ENCODE data around the gene LGALS7B.

The LGALS7B gene

DNA sequence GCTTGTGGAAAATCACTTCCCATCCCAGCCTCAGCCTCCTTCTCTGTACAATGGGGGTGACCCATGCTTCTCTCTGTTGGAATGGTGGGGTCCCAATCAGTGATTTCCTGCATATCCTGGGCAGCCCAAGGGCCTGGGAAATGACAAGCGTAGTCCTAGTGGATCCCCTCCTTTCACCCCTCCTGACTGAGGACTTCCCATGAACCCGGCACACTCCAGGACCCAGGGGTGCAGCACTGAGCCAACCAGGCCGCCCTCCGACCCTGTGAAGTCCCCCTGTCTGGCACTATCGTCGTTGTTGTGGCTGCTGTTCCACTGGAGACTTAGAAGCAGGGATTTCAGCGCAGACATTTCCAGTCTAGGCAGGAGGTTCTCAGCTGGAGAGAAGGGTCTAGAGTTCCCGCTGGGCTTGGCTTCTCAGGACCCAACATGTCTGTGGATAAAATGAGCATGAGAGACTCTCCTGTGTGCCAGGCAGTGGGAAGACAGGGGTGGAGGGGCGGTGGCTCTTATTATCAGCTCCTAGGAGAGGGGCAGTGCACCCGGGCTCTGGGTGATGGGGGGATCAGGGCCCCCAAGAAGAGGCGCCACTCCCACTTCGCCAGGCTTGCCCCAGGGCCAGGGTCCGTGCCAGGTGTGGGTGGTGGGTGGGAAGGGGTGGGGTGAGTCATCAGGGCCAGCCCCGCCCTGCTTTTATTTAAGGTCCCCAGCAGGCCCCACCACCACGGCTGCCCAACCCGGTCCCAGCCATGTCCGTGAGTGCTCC, at the start of gene LGALS7B:
Gene LGALS7B, plus strand, starts transcription at position 723 of the 766 bp plus-strand sequence. Its CDS starts 27 bp downstream, at position 750.
- in situ Hi-C loops (cut with MboI; ENCODE audit: low pct_unique_long_range_greater_than_20kb, low sequenced_read_pairs, unreplicated experiment), result no loop called here
- TF ChIP-seq, protein P1, sequence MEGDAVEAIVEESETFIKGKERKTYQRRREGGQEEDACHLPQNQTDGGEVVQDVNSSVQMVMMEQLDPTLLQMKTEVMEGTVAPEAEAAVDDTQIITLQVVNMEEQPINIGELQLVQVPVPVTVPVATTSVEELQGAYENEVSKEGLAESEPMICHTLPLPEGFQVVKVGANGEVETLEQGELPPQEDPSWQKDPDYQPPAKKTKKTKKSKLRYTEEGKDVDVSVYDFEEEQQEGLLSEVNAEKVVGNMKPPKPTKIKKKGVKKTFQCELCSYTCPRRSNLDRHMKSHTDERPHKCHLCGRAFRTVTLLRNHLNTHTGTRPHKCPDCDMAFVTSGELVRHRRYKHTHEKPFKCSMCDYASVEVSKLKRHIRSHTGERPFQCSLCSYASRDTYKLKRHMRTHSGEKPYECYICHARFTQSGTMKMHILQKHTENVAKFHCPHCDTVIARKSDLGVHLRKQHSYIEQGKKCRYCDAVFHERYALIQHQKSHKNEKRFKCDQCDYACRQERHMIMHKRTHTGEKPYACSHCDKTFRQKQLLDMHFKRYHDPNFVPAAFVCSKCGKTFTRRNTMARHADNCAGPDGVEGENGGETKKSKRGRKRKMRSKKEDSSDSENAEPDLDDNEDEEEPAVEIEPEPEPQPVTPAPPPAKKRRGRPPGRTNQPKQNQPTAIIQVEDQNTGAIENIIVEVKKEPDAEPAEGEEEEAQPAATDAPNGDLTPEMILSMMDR (IDR thresholded peaks at IDR 0.05; ENCODE audit: extremely low read depth, insufficient read depth, missing control alignments), result no peak
- DNase-seq (ENCODE audit: low spot score), result no peak

DNA sequence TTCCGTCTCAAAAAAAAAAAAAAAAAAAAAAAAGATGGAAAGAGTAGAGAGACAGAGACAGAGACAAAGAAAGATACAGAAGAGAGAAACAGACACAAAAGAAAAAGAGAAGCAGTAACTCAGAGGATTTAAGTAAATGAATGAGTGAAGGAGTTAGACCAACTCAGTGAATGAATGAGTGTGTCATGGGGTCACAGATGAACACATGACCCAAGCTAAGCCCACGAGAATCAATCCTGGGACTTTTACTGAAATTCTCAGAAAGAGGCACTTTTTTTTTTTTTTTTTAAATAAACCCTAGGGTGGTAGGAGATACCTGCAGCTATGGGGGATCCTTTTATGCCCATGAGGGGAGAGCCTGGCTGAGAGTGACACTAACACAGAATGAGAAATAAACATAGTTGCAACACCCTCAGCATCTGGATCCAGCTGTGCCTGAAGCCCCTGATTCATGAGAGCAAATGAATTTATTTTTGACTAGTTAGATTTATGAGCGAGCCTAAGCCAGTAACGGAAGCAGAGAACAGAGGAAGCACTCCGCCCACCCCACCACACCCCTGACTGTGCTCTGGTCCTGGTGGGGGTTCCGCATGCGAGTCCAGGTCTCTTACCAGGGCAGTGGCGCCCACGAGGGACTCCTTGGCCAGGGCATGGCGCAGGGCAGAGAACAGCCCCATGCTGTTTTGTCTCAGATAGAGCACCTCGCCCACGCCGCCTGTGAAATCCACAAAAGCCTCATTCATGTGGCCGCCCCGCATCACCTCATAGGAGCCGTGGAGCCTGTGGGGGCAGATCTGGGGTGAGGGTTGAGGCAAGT, 49.4 kb upstream of the LGALS7B start:
- in situ Hi-C loops (cut with MboI; ENCODE audit: low pct_unique_long_range_greater_than_20kb, low sequenced_read_pairs, unreplicated experiment), result loop anchor here (25.0 kb wide), 1 partner anchor 173 kb away; the partner anchor contains the start of gene CCER2
- no peak for DNase-seq (ENCODE audit: low spot score)
- TF ChIP-seq, protein P1 (IDR thresholded peaks at IDR 0.05; ENCODE audit: extremely low read depth, insufficient read depth, missing control alignments), result no peak

DNA sequence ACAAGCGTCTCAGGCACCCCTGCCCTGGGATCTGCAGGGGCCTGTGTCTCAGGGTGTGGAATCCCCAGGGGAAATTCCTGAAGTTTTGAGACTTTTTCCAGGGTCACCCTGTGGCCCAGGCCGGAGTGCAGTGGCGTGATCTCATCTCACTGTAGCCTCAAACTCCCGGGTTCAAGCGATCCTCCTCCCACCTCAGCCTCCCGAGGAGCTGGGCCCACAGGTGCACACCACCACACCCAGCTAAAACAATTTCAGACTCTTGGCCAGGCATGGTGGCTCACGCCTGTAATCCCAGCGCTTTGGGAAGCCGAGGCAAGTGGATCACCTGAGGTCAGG, 48.8 kb upstream of the LGALS7B start:
- in situ Hi-C loops (cut with MboI; ENCODE audit: low pct_unique_long_range_greater_than_20kb, low sequenced_read_pairs, unreplicated experiment), result loop anchor here (25.0 kb wide), 1 partner anchor 172 kb away; the partner anchor contains the start of gene CCER2
- no peak for DNase-seq (ENCODE audit: low spot score)
- TF ChIP-seq, protein P1 (IDR thresholded peaks at IDR 0.05; ENCODE audit: extremely low read depth, insufficient read depth, missing control alignments), result no peak

DNA sequence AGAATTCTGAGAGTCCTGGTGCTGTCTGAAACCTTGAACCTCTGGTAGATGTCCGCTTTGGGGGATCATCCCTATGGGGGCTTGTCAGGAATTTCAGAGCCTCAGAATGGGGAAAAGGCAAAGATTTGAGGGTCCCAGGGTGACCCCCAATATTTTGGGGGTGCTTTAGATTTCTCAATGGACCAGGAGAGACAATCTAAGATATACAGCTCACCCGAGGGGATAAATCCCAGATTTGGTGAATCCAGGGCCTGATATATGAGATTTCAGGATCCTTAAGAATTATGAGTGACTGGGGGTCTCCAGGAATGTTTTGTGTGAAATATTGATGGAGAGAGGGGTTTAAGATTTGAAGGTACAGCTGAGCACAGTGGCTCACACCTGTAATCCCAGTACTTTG, 48.1 kb upstream of the LGALS7B start:
- in situ Hi-C loops (cut with MboI; ENCODE audit: low pct_unique_long_range_greater_than_20kb, low sequenced_read_pairs, unreplicated experiment), result loop anchor here (25.0 kb wide), 1 partner anchor 171 kb away; the partner anchor contains the start of gene CCER2
- DNase-seq (ENCODE audit: low spot score), result no peak
- TF ChIP-seq, protein P1 (IDR thresholded peaks at IDR 0.05; ENCODE audit: extremely low read depth, insufficient read depth, missing control alignments), result no peak

DNA sequence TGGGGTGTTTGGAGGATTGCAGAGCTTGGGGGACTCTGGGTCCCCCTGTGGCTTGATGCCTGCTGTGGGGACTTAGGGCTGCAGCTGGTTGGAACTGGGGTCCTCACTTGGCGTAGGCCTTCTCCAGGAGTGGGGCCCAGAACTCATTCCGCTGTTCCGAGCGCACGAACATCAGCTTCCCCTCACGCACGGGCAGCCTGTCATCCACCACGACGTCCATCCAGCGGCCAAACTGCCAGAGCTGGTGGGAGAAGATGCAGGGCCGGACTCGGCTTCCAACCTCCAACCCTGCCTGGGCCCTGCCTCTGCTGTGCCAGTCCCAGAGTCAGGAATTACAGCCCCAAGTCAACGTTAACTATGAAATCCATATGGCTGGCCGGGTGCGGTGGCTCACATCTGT, 47.3 kb upstream of the LGALS7B start:
- TF ChIP-seq, protein P1 (IDR thresholded peaks at IDR 0.05; ENCODE audit: extremely low read depth, insufficient read depth, missing control alignments), result no peak
- in situ Hi-C loops (cut with MboI; ENCODE audit: low pct_unique_long_range_greater_than_20kb, low sequenced_read_pairs, unreplicated experiment), result loop anchor here (25.0 kb wide), 1 partner anchor 171 kb away; the partner anchor contains the start of gene CCER2
- DNase-seq (ENCODE audit: low spot score), result no peak

DNA sequence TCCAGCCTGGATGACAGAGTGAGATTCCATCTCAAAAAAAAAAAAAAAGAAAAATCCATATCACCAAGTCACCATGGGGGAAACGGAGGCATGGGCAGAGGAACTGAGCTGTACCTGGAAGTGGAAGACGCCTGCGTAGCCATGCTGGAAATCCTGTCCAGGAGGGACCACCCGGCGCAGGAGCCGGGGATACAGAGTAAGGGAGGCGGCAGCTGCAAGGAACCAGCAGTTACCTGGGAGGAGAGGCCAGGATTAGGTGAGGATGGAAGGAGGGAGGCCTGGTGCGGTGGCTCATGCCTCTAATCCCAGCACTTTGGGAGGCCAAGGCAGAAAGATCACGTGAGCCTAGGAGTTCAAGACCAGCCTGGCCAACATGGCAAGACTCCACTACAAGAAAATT, 46.7 kb upstream of the LGALS7B start:
- in situ Hi-C loops (cut with MboI; ENCODE audit: low pct_unique_long_range_greater_than_20kb, low sequenced_read_pairs, unreplicated experiment), result loop anchor here (25.0 kb wide), 1 partner anchor 170 kb away; the partner anchor contains the start of gene CCER2
- TF ChIP-seq, protein P1 (IDR thresholded peaks at IDR 0.05; ENCODE audit: extremely low read depth, insufficient read depth, missing control alignments), result no peak
- no peak for DNase-seq (ENCODE audit: low spot score)

All from GM13977 (cell line).